ENCODE results near the gene LRPAP1. TPM values are rescaled to one million over a fixed set of nuclear protein-coding genes. Genes with fewer than 3 reads are reported as not detected.

Gene LRPAP1
- total RNA-seq, 5 donors from 2014 or later (not counting 1 experiment from before 2014, with no cell fraction given), result 81.2 to 88.4 (median 81.9) TPM

DNA sequence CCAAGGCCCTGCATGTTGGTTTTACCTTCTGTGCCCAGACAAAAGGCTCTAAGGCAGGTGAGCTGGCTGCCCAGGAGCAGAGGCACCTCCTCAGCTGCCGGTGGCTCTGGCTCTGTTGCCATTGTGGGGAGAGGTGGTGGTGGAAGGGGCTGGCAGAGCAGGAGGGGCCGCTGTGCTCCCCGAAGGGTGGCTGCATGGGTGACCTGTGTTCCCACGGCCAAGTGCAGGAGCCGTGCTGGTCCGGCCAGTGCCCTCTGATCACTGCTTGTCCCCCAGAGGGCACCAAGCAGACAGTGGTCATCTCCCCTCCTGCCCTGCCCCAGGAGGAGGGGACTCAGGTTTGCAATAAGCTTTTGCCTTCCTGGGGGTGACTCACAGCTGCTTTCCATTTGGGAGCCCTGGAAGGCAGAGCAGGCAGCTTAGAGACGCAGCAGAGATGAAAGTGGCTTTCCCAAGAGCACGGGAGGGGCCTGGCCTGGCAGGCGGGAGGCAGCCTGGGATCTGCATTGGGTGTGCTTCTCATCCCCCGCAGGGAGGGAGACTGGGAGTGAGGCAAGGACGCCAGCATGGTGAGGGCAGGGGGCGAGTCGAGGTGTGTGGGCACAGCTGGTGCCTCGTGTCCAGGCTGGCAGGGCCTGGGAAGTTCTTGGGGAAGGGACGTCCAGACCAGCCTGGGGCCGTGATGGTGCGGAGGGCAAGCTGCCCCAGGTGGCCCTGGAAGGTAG is 40.4 kb downstream of the LRPAP1 start:
- ChIA-PET CTCF (no interaction called here), POLR2A (no interaction called here)
- Histone ChIP-seq H3K27ac (ENCODE audit: low read length) (no peak overlapping the region), H3K9me3 (no peaks in the 10 kb centered on the region), H3K27me3 (replicated peaks in 1 of 2; ENCODE audit: control insufficient read depth in 2 of 2, extremely low read depth in 1 of 2, insufficient read depth in 2 of 2, low read length in 1 of 2) (peaks cover 0 to 82% of the 10 kb centered on the region in 2 experiments), H3K36me3 (ENCODE audit: control insufficient read depth in 2 of 2, extremely low read depth in 1 of 2, insufficient read depth in 1 of 2, low read length in 1 of 2) (no peaks in the 10 kb centered on the region), H3K4me3 (ENCODE audit: control insufficient read depth in 1 of 2, extremely low read depth in 1 of 2, low read length in 1 of 2) (no peak overlapping the region), H3K4me1 (ENCODE audit: control insufficient read depth in 1 of 2, extremely low read depth in 1 of 2, insufficient read depth in 2 of 2, low read length in 2 of 2) (no peaks in the 10 kb centered on the region)
- H3K4me3 Mint-ChIP-seq, result no peak overlapping the region
- no peaks in the 10 kb centered on the region for H3K9me3 Mint-ChIP-seq
- peaks cover 31 to 33% of the 10 kb centered on the region in 2 donors for H3K27me3 Mint-ChIP-seq
- 79% methylated on average over 16 of the region's 17 CpGs for WGBS (ENCODE audit: insufficient coverage)
- no peak for ATAC-seq (replicated peaks in 1 of 4)
- DNase-seq, result no peak
- no peak overlapping the region for H3K27ac Mint-ChIP-seq
- H3K4me1 Mint-ChIP-seq, result peaks cover 0 to 5% (median 0%) of the 10 kb centered on the region in 3 donors
- no peaks in the 10 kb centered on the region for H3K36me3 Mint-ChIP-seq

DNA sequence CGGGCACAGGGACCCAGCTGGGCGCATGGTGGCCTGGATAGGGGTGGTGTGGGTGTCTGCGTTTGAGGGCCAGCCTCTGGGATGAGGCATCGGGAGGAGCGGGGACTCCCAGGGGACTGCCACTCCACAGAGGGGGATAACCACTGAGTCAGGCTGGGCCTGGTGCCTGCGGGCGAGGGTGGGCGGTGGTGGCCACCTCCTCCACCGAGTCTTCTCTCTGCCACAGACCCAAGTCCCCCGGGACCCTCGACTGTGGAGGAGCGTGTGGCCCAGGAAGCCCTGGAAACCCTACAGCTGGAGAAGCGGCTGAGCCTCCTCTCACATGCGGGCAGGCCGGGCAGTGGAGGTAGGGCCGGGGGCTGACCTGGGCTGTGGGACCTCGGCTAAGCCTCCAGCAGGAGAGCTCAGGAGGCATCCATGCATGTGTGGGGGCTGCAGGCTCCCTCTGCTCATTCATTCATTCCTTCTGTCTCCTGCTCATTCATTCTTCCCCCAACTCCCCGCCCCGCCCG is 42.7 kb downstream of the LRPAP1 start:
- Mint-ChIP-seq H3K4me3 (no peak overlapping the region), H3K27ac (no peak overlapping the region), H3K36me3 (no peaks in the 10 kb centered on the region), H3K4me1 (peaks cover 0 to 10% (median 1%) of the 10 kb centered on the region in 3 donors), H3K9me3 (no peaks in the 10 kb centered on the region), H3K27me3 (peaks cover 32 to 33% of the 10 kb centered on the region in 2 donors)
- WGBS (ENCODE audit: insufficient coverage), result 53% methylated on average over 9 of the region's 20 CpGs
- POLR2A ChIA-PET, result no interaction called here
- no peak overlapping the region for H3K27ac ChIP-seq (ENCODE audit: low read length)
- H3K27me3 ChIP-seq (replicated peaks in 1 of 2; ENCODE audit: control insufficient read depth in 2 of 2, extremely low read depth in 1 of 2, insufficient read depth in 2 of 2, low read length in 1 of 2), result peaks cover 0 to 82% of the 10 kb centered on the region in 2 experiments
- ATAC-seq (replicated peaks in 1 of 4) (no peak), DNase-seq (no peak)
- peaks cover 0 to 11% of the 10 kb centered on the region in 2 experiments for H3K4me1 ChIP-seq (ENCODE audit: control insufficient read depth in 1 of 2, extremely low read depth in 1 of 2, insufficient read depth in 2 of 2, low read length in 2 of 2)
- no peaks in the 10 kb centered on the region for H3K9me3 ChIP-seq
- CTCF ChIA-PET, result no interaction called here
- no peak overlapping the region for H3K4me3 ChIP-seq (ENCODE audit: control insufficient read depth in 1 of 2, extremely low read depth in 1 of 2, low read length in 1 of 2)
- no peaks in the 10 kb centered on the region for H3K36me3 ChIP-seq (ENCODE audit: control insufficient read depth in 2 of 2, extremely low read depth in 1 of 2, insufficient read depth in 1 of 2, low read length in 1 of 2)

DNA sequence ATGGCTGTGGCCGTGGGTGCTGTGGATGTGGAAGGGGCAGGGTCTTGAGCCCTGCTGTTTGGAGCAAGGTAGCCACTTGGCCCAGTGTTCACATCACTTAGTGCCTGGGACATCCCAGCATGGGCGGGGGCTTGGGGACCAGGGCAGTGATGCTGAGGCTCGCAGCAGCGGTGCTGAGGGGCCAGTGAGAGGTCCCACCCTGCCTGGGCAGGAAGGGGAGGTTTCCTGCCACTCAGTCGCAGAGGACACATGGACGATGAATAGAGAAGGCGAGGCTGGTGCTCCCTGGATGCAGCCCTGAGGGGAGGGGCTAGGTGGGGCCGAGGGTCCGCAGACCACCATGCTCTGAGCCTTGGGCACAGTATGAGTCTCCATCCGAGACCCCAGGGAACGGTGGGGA is 43.4 kb downstream of the LRPAP1 start:
- peaks cover 0 to 18% of the 10 kb centered on the region in 2 experiments for H3K4me1 ChIP-seq (ENCODE audit: control insufficient read depth in 1 of 2, extremely low read depth in 1 of 2, insufficient read depth in 2 of 2, low read length in 2 of 2)
- POLR2A ChIA-PET, result no interaction called here
- H3K4me3 Mint-ChIP-seq, result no peak overlapping the region

DNA sequence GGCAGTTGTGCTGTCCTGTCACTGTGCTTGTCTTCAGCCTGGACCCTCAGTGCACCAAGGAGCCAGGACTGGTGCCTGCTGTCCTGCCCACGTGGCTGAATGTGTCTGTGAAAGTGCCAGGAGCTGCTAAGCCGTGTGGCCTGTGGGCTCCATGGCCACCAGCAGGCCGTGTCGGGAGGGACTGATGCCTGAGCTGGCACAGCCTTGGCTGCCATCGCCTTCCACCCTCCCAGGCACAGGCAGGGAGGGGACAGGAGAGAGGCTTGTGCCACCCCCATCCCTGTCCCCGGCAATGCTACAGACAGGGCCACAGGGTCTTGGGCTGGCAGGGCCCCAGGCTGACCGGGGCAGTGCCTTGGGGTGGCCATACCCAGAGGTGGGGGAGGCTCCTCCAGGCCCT is 44.4 kb downstream of the LRPAP1 start:
- 72% methylated on average over 5 of the region's 7 CpGs for WGBS (ENCODE audit: insufficient coverage)
- no peak for ATAC-seq (replicated peaks in 1 of 4)
- Mint-ChIP-seq H3K4me3 (no peak overlapping the region), H3K27ac (no peak overlapping the region), H3K4me1 (peaks cover 0 to 13% (median 1%) of the 10 kb centered on the region in 3 donors), H3K9me3 (no peaks in the 10 kb centered on the region), H3K27me3 (peaks cover 32 to 36% of the 10 kb centered on the region in 2 donors), H3K36me3 (no peaks in the 10 kb centered on the region)
- Histone ChIP-seq H3K4me1 (ENCODE audit: control insufficient read depth in 1 of 2, extremely low read depth in 1 of 2, insufficient read depth in 2 of 2, low read length in 2 of 2) (peaks cover 0 to 23% of the 10 kb centered on the region in 2 experiments), H3K36me3 (ENCODE audit: control insufficient read depth in 2 of 2, extremely low read depth in 1 of 2, insufficient read depth in 1 of 2, low read length in 1 of 2) (no peaks in the 10 kb centered on the region), H3K4me3 (ENCODE audit: control insufficient read depth in 1 of 2, extremely low read depth in 1 of 2, low read length in 1 of 2) (no peak overlapping the region), H3K27me3 (replicated peaks in 1 of 2; ENCODE audit: control insufficient read depth in 2 of 2, extremely low read depth in 1 of 2, insufficient read depth in 2 of 2, low read length in 1 of 2) (peaks cover 0 to 80% of the 10 kb centered on the region in 2 experiments), H3K9me3 (no peaks in the 10 kb centered on the region), H3K27ac (ENCODE audit: low read length) (no peak overlapping the region)
- no peak for DNase-seq
- ChIA-PET CTCF (no interaction called here), POLR2A (no interaction called here)

More for the DNA sequence above, 43.4 kb downstream of the LRPAP1 start:
- no peak overlapping the region for H3K27ac ChIP-seq (ENCODE audit: low read length)
- WGBS (ENCODE audit: insufficient coverage), result 40% methylated on average over 11 of the region's 11 CpGs
- no peak overlapping the region for H3K4me3 ChIP-seq (ENCODE audit: control insufficient read depth in 1 of 2, extremely low read depth in 1 of 2, low read length in 1 of 2)
- peaks cover 0 to 82% of the 10 kb centered on the region in 2 experiments for H3K27me3 ChIP-seq (replicated peaks in 1 of 2; ENCODE audit: control insufficient read depth in 2 of 2, extremely low read depth in 1 of 2, insufficient read depth in 2 of 2, low read length in 1 of 2)
- H3K36me3 Mint-ChIP-seq, result no peaks in the 10 kb centered on the region
- CTCF ChIA-PET, result no interaction called here
- peaks cover 0 to 13% (median 1%) of the 10 kb centered on the region in 3 donors for H3K4me1 Mint-ChIP-seq
- no peak overlapping the region for H3K27ac Mint-ChIP-seq
- H3K9me3 ChIP-seq, result no peaks in the 10 kb centered on the region
- DNase-seq, result no peak
- peaks cover 31 to 32% of the 10 kb centered on the region in 2 donors for H3K27me3 Mint-ChIP-seq
- H3K9me3 Mint-ChIP-seq, result no peaks in the 10 kb centered on the region
- no peaks in the 10 kb centered on the region for H3K36me3 ChIP-seq (ENCODE audit: control insufficient read depth in 2 of 2, extremely low read depth in 1 of 2, insufficient read depth in 1 of 2, low read length in 1 of 2)
- ATAC-seq (replicated peaks in 1 of 4), result no peak

DNA sequence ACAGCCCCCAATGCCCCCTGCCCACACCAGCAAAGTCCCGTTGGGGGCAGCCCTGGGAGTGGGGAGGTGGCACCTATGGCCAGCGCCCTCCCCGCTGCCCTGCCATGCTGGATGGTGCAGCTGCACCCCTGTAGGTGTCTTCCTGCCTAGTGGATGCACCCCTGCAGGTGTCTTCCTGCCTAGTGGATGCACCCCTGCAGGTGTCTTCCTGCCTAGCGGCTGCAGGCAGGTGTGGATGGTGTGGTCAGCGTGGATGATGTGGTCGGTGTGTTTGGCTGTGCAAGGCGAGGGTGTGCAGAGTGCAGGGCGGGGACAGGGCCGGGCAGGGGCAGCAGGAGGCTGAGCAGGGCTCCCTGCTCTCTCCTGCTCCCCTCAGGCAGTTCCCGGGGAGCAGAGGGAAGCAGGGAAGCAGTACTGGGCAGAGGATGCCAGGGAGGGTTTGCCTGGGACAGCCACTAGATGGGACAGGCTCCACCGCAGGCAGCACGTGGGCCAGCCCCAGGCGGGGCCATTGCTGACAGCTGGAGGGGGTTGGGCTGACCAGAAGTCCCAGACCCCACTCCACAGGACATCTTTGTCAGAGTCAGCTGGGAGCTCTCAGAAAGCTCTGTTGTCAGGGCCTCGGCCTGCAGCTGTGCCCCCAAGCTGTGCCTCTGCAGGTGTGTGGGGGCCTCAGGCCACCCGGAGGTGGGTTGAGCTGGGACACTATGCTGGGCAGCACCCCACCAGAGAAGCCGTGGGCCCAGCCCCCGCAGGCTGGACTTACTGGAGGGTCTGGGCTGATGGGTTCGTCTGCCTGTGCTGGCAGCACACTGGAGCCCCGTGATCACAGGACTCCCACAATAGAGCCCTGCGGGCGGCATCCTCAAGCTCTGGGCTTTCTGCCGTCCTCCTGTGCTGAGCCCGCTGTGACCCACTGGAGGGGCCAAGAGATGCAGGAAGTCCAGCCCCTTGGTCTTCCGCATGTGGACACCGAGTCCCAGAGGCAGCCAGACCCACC is 45.4 kb downstream of the LRPAP1 start:
- ATAC-seq (replicated peaks in 1 of 4) (peak in 1 of 4 experiments; percentile 13), DNase-seq (no peak)
- H3K27me3 Mint-ChIP-seq, result peaks cover 26 to 39% of the 10 kb centered on the region in 2 donors
- ChIA-PET POLR2A (no interaction called here), CTCF (no interaction called here)
- no peak overlapping the region for H3K4me3 ChIP-seq (ENCODE audit: control insufficient read depth in 1 of 2, extremely low read depth in 1 of 2, low read length in 1 of 2)
- H3K27me3 ChIP-seq (replicated peaks in 1 of 2; ENCODE audit: control insufficient read depth in 2 of 2, extremely low read depth in 1 of 2, insufficient read depth in 2 of 2, low read length in 1 of 2), result peaks cover 0 to 80% of the 10 kb centered on the region in 2 experiments
- no peak overlapping the region for H3K27ac Mint-ChIP-seq
- no peak overlapping the region for H3K27ac ChIP-seq (ENCODE audit: low read length)
- no peak overlapping the region for H3K4me3 Mint-ChIP-seq
- peaks cover 0 to 13% (median 1%) of the 10 kb centered on the region in 3 donors for H3K4me1 Mint-ChIP-seq
- no peaks in the 10 kb centered on the region for H3K36me3 Mint-ChIP-seq
- no peaks in the 10 kb centered on the region for H3K9me3 ChIP-seq
- H3K4me1 ChIP-seq (ENCODE audit: control insufficient read depth in 1 of 2, extremely low read depth in 1 of 2, insufficient read depth in 2 of 2, low read length in 2 of 2), result peaks cover 0 to 23% of the 10 kb centered on the region in 2 experiments
- H3K36me3 ChIP-seq (ENCODE audit: control insufficient read depth in 2 of 2, extremely low read depth in 1 of 2, insufficient read depth in 1 of 2, low read length in 1 of 2), result no peaks in the 10 kb centered on the region
- WGBS (ENCODE audit: insufficient coverage), result 60% methylated on average over 24 of the region's 25 CpGs
- H3K9me3 Mint-ChIP-seq, result no peaks in the 10 kb centered on the region

DNA sequence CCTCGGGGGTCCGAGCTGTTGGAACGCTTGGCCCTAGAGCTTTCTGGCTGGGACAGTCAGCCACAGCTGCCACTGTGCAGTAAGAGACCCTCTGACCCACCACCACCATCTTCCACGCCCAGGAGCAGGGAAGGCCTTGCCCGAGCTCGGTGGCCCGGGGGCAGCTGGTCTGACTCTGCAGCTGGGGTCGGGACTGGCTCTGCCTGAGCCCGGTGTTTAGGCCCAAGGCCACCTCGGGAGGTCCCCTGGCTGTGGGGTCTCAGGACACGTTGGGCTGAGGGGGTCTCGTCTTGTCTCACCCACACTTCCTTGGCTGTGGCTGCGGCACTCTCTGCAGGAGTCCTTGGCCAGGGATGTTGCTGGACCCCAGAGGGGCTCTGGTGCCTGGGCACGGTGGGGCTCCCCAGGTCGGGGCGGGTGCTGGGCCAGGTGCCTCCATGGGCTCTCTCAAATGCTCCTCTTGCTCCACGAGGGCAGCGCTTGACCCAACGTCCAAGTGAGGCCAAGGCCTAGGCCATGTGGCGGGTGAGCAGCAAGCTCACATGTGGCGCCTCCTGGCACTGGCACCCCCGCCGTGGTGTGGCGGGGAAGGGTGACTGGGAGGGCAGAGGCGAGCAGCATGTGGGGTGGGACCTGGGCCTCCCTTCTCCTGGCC is 46.2 kb downstream of the LRPAP1 start:
- Mint-ChIP-seq H3K27me3 (peaks cover 25 to 38% of the 10 kb centered on the region in 2 donors), H3K9me3 (no peaks in the 10 kb centered on the region), H3K36me3 (no peaks in the 10 kb centered on the region), H3K4me1 (peaks cover 0 to 11% (median 1%) of the 10 kb centered on the region in 3 donors), H3K27ac (no peak overlapping the region), H3K4me3 (no peak overlapping the region)
- WGBS (ENCODE audit: insufficient coverage), result 88% methylated on average over 18 of the region's 25 CpGs
- no peak overlapping the region for H3K4me3 ChIP-seq (ENCODE audit: control insufficient read depth in 1 of 2, extremely low read depth in 1 of 2, low read length in 1 of 2)
- CTCF ChIA-PET, result no interaction called here
- H3K9me3 ChIP-seq, result no peaks in the 10 kb centered on the region
- no peaks in the 10 kb centered on the region for H3K36me3 ChIP-seq (ENCODE audit: control insufficient read depth in 2 of 2, extremely low read depth in 1 of 2, insufficient read depth in 1 of 2, low read length in 1 of 2)
- DNase-seq (no peak), ATAC-seq (replicated peaks in 1 of 4) (no peak)
- H3K4me1 ChIP-seq (ENCODE audit: control insufficient read depth in 1 of 2, extremely low read depth in 1 of 2, insufficient read depth in 2 of 2, low read length in 2 of 2), result peaks cover 0 to 23% of the 10 kb centered on the region in 2 experiments
- H3K27ac ChIP-seq (ENCODE audit: low read length), result no peak overlapping the region
- H3K27me3 ChIP-seq (replicated peaks in 1 of 2; ENCODE audit: control insufficient read depth in 2 of 2, extremely low read depth in 1 of 2, insufficient read depth in 2 of 2, low read length in 1 of 2), result peaks cover 0 to 83% of the 10 kb centered on the region in 2 experiments
- POLR2A ChIA-PET, result no interaction called here

All from T-cell (primary cell).